ENCODE results near the gene TXNRD2. TPM values are rescaled to one million over a fixed set of nuclear protein-coding genes. Genes with fewer than 3 reads are reported as not detected.

Gene TXNRD2
- total RNA-seq, 1 experiment from 2014 or later = 25.8 TPM

- DNase-seq (ENCODE audit: low read depth, low spot score) = no peak
- in situ Hi-C loops (cut with HindIII; ENCODE audit: low pct_unique_long_range_greater_than_20kb, low sequenced_read_pairs) = no loop called here
Measured at GRCh38 chr22:19876941-19877625, 64.5 kb downstream of the TXNRD2 start.

GRCh38 chr22:19876314-19876940 lies 65.2 kb downstream of the TXNRD2 start:
- DNase-seq (ENCODE audit: low read depth, low spot score) = no peak
- in situ Hi-C loops (cut with HindIII; ENCODE audit: low pct_unique_long_range_greater_than_20kb, low sequenced_read_pairs) = no loop called here

- in situ Hi-C loops (cut with HindIII; ENCODE audit: low pct_unique_long_range_greater_than_20kb, low sequenced_read_pairs) = no loop called here
- no peak for DNase-seq (ENCODE audit: low read depth, low spot score)
Measured at GRCh38 chr22:19875531-19876313, 65.9 kb downstream of the TXNRD2 start.

GRCh38 chr22:19875061-19875530 lies 66.5 kb downstream of the TXNRD2 start:
- DNase-seq (ENCODE audit: low read depth, low spot score) = no peak
- in situ Hi-C loops (cut with HindIII; ENCODE audit: low pct_unique_long_range_greater_than_20kb, low sequenced_read_pairs) = no loop called here

GRCh38 chr22:19874307-19875060 lies 67.1 kb downstream of the TXNRD2 start:
- in situ Hi-C loops (cut with HindIII; ENCODE audit: low pct_unique_long_range_greater_than_20kb, low sequenced_read_pairs) = no loop called here
- DNase-seq (ENCODE audit: low read depth, low spot score) = no peak

GRCh38 chr22:19873960-19874306 lies 67.7 kb downstream of the TXNRD2 start:
- in situ Hi-C loops (cut with HindIII; ENCODE audit: low pct_unique_long_range_greater_than_20kb, low sequenced_read_pairs) = no loop called here
- DNase-seq (ENCODE audit: low read depth, low spot score) = no peak

GRCh38 chr22:19873138-19873959 lies 68.3 kb downstream of the TXNRD2 start:
- in situ Hi-C loops (cut with HindIII; ENCODE audit: low pct_unique_long_range_greater_than_20kb, low sequenced_read_pairs) = no loop called here

GRCh38 chr22:19872779-19873137 lies 68.9 kb downstream of the TXNRD2 start:
- in situ Hi-C loops (cut with HindIII; ENCODE audit: low pct_unique_long_range_greater_than_20kb, low sequenced_read_pairs) = no loop called here
- no peak for DNase-seq (ENCODE audit: low read depth, low spot score)

More at GRCh38 chr22:19873138-19873959, 68.3 kb downstream of the TXNRD2 start:
- DNase-seq (ENCODE audit: low read depth, low spot score) = no peak

GRCh38 chr22:19871845-19872778 lies 69.5 kb downstream of the TXNRD2 start:
- no peak for DNase-seq (ENCODE audit: low read depth, low spot score)
- in situ Hi-C loops (cut with HindIII; ENCODE audit: low pct_unique_long_range_greater_than_20kb, low sequenced_read_pairs) = no loop called here

- no peak for DNase-seq (ENCODE audit: low read depth, low spot score)
- in situ Hi-C loops (cut with HindIII; ENCODE audit: low pct_unique_long_range_greater_than_20kb, low sequenced_read_pairs) = no loop called here
Measured at GRCh38 chr22:19871023-19871844, 70.4 kb downstream of the TXNRD2 start.

GRCh38 chr22:19870153-19871022 lies 71.2 kb downstream of the TXNRD2 start:
- in situ Hi-C loops (cut with HindIII; ENCODE audit: low pct_unique_long_range_greater_than_20kb, low sequenced_read_pairs) = no loop called here
- no peak for DNase-seq (ENCODE audit: low read depth, low spot score)

- DNase-seq (ENCODE audit: low read depth, low spot score) = no peak
- in situ Hi-C loops (cut with HindIII; ENCODE audit: low pct_unique_long_range_greater_than_20kb, low sequenced_read_pairs) = no loop called here
Measured at GRCh38 chr22:19869497-19870152, 72.0 kb downstream of the TXNRD2 start.

GRCh38 chr22:19868773-19869471 lies 72.7 kb downstream of the TXNRD2 start:
- peak; percentile 57 for DNase-seq (ENCODE audit: low read depth, low spot score)
- in situ Hi-C loops (cut with HindIII; ENCODE audit: low pct_unique_long_range_greater_than_20kb, low sequenced_read_pairs) = no loop called here

- in situ Hi-C loops (cut with HindIII; ENCODE audit: low pct_unique_long_range_greater_than_20kb, low sequenced_read_pairs) = no loop called here
- no peak for DNase-seq (ENCODE audit: low read depth, low spot score)
Measured at GRCh38 chr22:19868333-19868732, 73.3 kb downstream of the TXNRD2 start.

All from SK-MEL-5 (cell line).